GM19463 (cell line): ENCODE data around the gene ADAT2.

Source experiments
- ATAC-seq: cut with Tn5 transposase; IDR thresholded peaks from one replicate; pipeline ENCODE4 v1.9.1; 2021; ENCODE audit warnings: mild to moderate bottlenecking, moderate library complexity; ENCODE audit not compliant: unreplicated experiment

ADAT2 gene

GRCh38 chr6:143441680-143442545 lies 8.6 kb downstream of the ADAT2 start:
- no peak for ATAC-seq

DNA sequence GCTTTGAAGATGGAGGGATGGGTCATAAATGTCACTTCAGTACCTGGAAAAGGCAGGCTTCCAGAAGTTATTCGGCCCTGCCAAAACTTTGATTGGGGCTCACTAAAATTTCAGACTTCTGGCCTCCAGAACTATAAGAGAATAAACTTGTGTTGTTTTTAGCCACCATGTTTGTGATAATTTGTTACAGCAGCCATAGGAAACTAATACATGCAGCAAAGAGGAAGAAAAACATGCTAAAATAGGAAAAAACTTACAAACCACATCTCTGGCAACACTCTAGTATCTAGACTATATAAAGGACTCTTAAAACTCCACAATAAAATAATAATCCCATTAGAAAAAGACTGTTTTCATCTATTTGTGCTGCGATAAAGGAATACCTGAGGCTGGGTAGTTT lies 9.5 kb downstream of the ADAT2 start:
- no peak for ATAC-seq

DNA sequence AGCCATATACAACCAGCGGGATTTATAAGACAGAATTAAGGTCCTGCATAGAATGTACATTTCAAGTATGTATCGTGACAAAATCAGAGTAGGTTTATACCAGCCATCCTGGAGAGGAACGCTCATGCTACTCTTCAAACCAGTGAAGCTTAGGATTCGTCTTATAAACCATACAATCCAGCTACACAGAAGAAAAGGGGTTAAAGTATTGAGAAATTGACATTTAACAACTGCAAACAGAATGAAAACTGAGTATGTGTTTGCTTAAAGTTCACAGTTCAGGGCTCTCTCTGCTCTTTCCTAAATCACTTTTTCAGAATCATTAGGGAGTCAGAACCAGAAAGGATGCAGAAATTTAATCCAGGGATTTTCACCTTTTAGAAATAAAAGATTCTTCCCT lies 17.9 kb downstream of the ADAT2 start:
- ATAC-seq = no peak

- ATAC-seq = no peak
Observed at GRCh38 chr6:143431226-143431625, 19.3 kb downstream of the ADAT2 start.

- ATAC-seq = no peak
Observed at GRCh38 chr6:143429970-143430369, 20.5 kb downstream of the ADAT2 start.

- peak; percentile 100 for ATAC-seq
Observed at GRCh38 chr6:143427109-143427817, 23.2 kb downstream of the ADAT2 start.

DNA sequence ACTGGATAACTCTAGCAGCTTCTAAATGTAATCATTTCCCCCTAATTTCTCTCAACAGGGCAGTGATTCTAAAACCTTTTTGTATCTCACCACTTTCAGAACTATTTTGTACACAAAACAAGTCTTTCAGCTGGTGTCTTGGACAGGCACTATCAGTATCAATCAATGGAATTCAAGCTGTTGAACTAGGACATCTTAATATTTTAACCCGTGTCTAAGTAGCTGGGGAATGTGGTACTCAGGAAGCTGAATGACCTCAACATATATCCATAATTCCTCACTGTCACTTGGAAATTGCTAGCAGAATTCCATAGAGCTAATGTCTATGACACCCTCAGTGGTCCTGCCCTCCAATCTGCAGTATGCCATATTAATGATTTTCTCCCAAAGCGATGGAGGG lies 24.5 kb downstream of the ADAT2 start:
- ATAC-seq = no peak

DNA sequence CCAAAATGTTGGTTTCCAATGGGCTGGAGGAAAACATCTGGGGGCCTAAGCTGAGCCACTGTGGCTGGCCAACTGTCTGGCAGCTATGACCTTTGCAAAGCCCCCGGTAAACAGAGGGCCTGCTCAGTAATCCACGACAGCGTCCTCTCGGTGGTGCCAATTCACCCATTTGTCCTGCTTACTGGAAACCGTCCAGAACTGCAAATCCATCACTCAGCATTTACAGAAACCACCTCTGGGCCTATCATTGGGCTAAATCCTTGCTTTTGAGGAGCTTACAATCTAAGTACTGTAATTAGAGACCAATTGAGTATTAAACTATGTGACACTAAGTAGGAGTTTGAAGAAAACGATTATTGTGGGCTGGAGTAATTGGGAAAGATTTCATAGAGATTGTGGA lies 31.0 kb downstream of the ADAT2 start:
- ATAC-seq = no peak

GRCh38 chr6:143414769-143415168 lies 35.7 kb downstream of the ADAT2 start:
- ATAC-seq = no peak

GRCh38 chr6:143410859-143411270 lies 39.6 kb downstream of the ADAT2 start:
- no peak for ATAC-seq

DNA sequence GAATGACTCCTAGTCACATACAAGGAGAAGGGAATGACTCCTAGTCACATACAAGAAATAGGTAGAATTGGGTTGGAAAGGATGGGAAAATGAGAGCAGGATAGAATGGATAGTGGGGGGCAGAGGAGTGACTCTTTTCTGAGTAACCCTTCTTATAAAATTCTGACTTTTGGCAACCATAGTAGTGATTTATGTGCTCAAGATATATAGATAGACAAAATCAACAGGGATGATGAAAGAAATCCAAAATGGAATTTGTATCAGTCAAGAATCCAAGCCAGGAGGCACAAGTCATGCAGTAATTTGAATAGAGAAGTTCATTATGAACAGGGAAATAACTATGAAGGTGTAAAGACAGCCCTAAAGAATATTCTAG lies 41.7 kb downstream of the ADAT2 start:
- ATAC-seq = no peak

DNA sequence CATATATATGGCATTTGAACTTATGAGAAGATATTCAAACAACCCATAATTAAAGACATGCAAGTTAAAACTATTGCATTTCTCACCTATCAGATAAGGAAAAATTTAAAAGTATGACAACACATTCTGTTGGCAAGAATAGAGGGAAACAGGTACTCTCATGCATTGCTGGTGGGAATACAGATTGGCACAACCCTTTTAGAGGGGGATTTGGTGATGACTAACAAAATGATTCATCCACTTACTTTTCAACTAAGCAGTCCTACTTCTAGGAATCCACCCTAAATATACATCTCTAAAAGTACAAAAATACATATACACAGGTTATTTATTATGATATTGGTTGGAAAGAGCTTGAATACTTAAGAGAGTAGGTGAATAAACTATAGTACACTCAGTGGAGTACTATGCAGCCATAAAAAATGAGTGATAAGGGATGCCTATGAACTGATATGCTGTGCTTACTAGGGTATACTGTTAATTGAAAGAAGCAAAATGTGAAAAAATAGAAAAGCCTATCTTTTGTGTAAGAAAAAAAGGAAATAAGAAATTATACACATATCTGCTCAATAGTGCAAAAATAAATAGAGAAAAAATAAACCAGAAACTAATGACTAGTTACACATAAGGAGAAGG lies 42.2 kb downstream of the ADAT2 start:
- no peak for ATAC-seq

DNA sequence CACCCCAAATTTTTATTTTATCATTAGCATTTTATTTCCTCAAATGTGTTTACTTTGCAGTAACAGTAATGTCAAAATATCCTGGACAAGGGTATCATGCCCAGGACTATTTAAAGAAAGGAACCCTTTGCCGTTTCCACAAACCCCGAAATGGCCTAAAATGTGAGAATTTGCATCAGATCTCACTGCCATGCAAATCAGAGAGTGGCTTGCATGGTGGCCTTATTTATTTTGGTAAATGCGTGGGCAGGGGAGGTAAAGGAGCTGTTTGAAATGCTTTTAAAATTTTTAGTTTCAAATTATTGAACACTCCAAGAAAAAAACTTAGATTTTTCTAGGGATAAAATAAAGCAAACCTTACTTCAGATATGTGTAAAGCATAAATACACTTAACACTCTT lies 43.8 kb downstream of the ADAT2 start:
- no peak for ATAC-seq

GRCh38 chr6:143405373-143406154 lies 44.9 kb downstream of the ADAT2 start:
- no peak for ATAC-seq

DNA sequence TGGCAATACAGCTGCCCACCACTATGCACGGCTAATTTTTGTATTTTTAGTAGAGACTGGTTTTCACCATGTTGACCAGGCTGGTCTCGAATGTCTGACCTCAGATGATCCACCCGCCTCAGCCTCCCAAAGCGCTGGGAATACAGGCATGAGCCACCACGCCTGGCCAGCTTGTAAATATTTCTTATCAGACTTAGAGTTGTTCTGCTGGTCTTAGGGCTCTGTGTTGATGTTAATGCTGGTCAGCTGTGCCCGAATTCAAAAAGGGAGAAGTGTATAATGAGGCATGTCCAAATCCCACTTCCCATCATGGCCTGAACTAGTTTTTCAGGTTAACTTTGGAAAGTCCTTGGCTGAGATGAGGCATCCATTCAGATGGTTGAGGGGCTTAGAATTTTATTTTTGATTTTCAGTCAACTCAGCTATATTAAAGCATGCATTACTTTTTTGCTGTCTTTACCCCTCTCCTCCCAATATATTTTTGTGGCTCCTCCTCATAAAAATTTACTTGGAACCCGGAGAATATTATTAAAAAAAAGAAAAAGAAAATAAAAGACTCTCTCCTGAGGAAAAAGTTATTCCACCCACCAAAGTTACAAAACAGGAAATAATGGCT lies 47.7 kb downstream of the ADAT2 start:
- ATAC-seq = no peak

DNA sequence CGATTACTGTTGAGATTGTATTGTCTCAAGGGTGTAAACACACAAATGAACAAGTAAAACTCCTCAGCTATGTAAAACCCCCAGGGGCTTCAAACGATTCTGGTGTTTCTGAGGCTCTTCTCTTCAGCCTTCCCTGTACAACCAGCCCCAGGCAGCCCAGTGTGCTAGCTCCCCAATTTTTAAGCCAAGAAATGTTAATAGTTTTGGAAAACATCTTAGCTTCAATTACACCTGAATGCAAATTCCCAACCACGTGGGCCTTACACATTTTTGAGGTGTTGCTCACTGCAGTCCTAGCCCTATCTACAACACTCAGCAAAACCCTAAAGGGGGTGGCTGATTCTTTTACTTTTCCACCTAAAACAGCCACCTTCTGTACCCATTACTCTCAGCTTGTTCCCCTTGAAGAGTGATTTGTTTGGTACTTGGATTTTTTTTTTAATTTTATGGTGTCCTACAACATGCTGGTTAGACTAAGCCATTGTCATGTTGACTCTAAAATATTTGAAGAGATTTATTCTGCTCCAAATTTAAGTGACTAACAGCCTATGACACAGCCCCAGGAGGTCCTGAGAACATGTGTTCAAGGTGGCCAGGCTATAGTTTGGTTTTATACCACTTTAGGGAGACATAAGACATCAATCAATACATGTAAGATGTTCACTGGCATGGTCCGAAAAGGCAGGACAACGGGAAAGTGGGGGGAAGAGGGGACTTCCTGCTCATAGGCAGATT lies 48.7 kb downstream of the ADAT2 start:
- ATAC-seq = no peak

- ATAC-seq = no peak
Observed at GRCh38 chr6:143401068-143401446, 49.4 kb downstream of the ADAT2 start.

DNA sequence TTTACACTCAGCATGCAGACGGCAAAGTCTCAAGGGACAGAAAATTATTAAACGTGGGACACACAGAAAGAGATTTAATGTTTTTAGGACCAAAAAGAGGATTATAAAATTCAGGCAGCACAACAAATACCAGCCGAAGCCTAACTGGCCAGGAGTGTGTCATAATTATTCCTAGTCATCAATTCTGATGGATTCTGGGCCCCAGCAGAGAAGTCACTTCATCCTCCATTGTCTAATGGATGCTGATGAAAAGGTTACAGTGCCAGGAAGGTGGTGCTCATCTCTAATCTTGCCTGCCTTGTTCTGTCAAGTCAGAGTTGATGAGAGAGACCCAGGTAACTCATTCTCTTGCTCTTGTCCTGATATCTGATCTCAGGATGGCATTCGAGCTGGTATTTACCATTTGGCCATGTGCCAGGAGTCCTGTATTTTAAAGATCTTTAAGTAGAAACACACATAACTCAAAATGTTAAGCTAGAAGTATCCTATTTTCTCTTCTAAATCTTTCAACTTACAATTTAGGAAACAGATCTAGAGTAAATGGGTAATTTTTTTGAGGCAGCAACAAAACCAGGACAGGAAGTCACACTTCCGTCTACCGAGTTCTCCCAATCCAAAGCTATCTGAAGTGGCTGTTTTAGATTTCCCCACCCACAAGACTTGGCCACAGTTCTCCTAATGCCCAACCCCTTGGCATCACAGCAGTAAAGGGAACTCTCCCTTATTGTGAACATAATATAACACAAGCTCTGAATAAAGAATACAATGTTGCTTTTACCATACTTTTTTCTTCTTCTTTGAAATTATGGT lies 50.0 kb downstream of the ADAT2 start:
- ATAC-seq = peak; percentile 62

- ATAC-seq = no peak
Observed at GRCh38 chr6:143399775-143400174, 50.7 kb downstream of the ADAT2 start.
